GM18861 (cell line): Measurements from ENCODE around the gene INSIG1.

Experiments used
- ATAC-seq: cut with Tn5 transposase; IDR thresholded peaks from one replicate; pipeline ENCODE4 v1.9.1; 2021; ENCODE audit not compliant: unreplicated experiment

INSIG1 gene

DNA sequence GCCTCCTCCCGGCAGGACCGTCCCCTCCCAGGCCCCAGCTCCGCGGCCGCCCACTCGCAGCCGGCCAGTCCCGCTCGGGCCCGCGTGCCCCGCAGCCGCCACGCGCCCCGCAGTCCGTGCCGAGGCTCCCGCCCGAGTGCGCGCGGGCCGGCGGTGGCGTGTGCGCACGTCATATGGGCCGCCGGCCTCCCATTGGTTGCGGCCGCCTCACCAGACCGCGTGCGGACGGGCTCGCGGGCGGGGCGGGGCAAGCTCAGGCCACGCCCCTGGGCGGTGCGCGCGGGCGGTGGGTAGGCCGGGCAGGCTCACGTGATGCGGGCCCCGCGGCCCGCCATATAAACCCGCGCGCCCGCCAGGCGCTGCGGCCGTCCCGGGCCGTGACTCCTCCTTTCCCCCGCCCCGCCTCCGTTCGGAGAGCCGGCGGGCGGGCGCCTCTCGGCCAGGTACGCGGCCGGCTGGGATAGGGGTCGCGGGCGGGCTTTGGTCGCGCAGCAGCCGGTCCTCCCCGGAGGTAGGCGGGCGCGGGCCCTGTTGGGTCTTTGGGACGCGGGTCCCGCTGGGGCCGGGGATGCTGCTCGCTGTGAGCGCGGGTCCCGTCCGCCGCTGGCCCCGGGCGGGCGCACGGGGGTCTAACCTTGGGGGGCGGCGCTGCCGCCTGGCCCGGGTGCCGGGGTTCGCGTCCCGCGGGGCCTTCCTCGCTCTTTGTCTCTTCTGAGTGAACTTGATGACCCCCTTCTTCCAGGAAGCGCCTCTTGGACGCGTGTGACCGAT, at the start of gene INSIG1:
TSS of gene INSIG1 (plus strand) at position 362 of the 771 bp plus-strand sequence. CDS start at position 770, 408 bp downstream.
- peak; percentile 50 for ATAC-seq

DNA sequence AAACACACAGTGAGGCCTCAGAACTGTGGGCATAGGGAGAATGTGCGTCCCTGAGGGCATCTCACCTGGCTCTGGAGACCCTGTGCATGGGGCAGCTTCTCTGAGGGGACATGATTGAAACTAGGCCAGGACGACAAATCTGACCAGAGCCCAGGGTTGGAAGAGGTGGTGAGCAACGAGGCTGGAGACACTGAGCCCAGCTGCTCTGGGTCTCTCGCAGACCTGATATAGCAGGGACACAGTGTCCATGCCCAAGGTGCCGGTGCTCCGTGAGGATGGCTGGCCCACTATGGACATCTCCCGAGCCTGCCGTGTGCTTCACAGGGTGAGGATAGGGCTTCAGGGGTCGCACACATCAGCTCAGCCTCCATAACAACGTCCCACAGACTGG, 49.3 kb upstream of the INSIG1 start:
- no peak for ATAC-seq

DNA sequence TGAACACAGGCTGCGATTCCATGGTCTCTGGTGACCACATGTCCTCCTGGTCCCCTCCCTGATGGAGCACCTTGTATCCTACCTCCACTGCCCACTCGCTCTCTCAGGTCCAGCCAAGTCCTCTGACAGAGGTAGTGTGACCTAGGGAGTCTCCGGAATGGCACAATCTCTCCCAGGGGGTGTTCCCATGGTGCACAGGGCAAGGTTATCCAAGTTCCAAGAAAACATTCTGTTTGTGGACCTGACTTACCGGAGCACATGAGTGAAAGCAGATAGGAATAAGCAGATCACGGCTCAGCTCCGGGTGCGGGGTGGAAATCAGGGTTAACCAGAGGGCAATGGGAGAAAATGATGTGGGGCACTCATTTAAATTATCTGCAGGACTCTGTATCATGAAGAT, 45.8 kb upstream of the INSIG1 start:
- no peak for ATAC-seq

DNA sequence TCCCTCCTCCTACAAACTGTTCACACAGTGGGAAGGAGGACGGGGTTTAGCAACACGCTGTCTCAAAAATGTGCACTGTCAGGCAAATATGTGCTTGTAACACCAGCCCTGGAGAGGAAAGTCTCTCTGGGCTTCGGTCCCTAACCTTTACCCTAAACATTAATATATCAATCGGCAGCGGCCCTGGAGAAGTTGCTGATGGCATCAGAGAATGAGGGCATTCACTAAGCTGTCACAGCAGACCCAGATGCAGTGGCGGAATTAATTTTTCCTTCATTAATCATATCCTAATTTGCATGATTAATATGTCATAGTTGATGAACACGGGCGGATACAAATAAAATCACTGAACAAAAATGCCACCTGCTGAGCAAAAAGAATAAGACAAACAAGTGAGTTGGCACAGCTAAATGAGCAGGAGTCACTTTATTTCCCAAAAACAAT, 45.2 kb upstream of the INSIG1 start:
- no peak for ATAC-seq

DNA sequence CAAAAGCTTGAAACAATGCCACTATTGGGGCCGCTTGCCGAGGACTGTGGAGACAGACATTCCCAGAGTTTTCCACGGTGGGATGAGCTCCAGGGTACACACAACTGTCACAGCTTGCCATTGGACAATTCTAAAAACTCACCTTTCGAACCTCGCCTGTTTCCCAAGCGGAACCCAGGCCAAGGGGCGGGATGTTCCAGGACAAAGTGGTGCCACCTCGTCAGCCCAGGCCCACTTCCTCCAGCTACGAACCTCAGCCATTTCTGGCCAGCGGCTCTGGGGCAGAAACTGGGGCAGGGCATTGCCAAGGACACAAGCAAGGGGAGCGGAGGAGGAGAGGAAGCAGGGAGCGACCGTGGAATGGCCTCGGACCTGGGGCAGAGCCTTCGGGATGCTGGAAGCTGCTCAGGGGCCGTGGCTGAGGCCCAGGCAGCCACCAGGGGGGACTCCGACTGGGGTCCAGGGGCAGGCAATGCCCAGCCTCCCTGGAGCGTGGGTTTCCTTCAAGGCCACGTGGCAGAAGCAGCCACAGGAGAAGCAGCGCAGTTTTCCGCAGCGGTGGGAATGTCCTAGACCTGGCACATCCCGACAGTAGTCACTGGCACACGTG, 44.7 kb upstream of the INSIG1 start:
- ATAC-seq: no peak

DNA sequence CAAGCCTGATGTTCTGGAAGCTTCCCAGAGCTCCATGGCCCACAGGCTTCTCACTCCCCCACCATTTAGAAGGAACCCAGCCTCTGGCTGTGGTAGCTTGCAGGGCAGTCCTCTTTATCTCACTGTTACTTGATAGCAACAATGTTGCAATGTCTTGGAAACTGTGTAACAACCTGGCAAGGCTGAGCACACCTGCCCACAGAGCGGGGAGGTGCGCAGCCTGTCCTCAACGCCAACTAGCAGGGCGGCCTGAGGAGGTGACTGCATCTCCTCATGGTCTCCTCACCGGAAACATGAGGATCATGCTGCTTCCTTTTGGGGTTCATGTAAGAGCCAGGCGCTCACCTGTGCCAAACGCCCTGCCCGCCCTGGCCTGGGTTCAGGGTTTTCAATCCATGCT, 43.7 kb upstream of the INSIG1 start:
- no peak for ATAC-seq

DNA sequence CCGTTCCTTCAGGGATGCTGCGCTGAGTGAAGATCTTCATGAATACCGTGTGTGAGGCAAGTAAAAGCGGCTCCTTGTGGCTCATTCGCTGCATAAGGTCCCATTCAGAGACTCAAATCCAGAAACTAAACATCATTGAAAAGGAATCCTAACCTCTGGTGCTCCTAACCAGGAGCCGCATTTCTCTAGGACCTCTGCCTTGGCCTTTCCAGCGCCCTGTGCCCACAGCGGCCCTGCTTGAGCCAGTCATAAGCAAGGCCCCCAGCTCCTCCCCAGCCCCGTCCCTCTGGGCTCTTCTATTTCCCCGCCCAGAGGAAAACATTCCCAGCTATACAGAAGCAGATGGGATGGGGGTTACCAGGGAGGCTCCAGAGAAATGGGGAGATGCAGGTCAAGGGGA, 42.6 kb upstream of the INSIG1 start:
- ATAC-seq: no peak

DNA sequence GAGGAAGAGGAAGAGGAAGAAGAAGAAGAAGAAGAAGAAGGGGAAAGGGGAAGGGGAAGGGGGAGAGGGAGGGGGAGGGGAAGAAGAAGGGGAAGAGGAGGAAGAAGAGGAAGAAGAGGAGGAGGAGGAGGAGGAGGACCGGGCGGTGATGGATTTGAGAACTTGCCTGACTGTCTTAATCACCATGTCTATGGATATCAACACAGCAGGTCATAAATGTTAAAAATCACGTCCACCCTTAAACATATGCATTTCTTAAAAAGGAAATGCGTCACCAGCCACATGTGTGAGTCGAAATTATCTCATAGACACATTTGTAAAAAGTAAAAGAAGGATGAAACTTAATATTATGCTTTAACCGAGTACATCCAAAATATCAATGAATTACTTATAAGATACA, 42.1 kb upstream of the INSIG1 start:
- ATAC-seq: no peak

DNA sequence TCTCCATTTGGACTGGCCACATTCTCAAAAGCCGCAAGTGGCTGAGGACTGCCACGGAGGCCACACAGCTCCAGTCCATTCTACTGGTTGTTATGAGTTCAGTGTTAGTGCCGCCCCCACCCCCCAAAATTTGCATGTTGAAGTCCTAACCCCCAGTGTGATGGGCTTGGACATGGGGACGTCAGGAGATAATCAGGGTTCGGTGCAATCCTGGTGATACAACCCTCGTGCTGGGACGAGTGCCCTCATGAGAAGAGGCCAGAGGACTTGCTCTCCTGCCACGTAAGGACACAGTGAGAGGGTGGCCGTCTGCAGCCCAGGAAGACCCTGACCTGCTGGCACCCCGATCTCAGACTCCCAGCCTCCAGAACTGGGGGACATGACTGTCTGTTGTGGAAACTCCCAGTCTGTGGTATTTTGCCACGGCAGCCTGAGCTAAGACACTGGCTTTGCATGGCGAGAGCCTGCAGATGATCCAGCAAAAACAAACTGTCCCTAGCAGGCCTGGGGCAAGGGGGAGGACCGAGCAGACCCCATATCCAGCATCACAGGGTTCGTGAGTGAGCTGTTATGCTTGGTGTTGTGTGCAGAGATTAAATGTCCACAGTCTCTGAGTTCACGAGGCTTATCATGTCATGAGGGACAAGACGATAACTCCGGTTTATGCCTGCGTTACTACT, 41.5 kb upstream of the INSIG1 start:
- ATAC-seq: no peak

DNA sequence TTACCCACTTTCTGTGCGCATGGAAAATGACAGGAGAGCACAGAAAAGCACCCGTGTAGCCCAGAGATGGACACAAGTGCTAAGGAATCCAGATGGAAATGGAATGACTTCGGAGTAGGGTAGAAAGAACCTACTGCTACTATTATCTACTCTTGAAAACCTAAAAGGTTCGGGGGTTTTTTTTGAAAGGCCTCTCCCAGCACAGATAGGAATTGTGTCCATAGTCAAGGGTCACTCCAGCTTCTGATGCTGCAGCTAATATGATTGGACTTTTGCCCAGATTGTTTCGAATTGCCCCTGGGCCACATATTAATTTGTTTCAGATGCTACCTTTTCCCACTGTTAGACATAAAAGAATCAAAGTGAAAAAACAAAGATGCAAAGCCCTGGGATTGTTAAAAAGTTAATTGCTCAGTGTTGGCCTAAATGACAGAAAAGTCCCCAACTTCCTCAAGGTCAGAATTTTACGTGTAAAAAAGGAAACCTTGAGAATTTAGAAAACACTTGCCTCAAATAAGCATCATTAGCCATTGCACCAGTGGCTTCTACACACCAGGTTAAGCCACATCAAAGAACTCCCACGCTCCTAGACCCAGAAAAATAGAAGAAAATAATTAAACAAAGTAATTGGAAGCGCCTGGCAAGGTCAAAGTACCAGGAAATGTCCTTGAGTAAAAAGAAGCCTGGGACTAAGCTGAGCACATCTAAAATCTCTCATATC, 40.8 kb upstream of the INSIG1 start:
- ATAC-seq: no peak

DNA sequence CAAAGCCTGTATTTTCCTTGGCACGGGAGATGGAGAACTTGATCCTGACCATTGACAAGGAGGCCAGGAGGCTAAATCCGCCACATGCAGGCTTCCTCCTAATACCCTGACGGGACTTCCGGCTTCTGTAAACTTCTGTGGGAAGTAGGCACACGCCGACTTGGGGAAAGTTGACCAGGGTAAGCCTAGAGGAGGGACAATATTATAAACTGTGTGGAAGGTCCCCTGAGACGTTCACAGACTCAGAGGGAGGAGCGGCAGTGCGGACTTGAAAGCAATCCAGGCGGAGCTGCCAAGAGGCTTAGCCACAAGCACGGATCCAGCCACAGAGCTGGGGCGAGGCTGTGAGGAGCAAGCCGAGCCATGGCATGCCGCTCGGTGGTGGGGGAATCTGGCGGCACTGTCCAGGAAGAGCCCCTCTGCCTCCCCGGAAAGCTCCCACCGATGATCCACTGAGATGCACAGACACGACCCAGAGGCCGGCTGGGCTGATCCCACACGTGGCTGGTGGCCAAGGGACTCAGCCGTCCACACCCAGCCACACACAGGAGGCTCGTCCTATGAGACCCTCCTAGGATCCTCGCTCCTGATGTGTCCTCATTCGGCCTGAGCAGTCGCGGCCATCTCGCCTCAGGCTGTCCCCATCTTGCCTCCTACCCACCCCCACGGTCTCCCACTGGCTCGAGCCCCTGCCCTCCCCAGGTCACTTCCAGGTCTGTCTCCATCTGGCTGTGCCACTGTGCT, 40.0 kb upstream of the INSIG1 start:
- ATAC-seq: no peak

DNA sequence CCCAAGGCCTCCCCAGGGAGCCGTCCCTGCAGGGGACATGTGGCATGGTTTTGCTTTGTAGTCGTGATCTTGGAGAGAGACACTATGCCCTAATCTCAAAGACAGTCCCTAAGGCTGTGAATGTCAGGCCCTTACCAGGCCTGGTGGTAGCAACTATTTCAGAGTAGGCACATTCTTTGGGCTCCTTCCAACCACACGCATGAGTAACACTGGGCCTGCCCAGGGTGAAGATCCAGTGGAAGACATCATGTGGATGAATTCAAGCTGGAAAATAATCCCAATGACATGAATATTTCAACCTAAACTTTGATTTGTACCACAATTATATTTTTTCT, 39.5 kb upstream of the INSIG1 start:
- no peak for ATAC-seq

DNA sequence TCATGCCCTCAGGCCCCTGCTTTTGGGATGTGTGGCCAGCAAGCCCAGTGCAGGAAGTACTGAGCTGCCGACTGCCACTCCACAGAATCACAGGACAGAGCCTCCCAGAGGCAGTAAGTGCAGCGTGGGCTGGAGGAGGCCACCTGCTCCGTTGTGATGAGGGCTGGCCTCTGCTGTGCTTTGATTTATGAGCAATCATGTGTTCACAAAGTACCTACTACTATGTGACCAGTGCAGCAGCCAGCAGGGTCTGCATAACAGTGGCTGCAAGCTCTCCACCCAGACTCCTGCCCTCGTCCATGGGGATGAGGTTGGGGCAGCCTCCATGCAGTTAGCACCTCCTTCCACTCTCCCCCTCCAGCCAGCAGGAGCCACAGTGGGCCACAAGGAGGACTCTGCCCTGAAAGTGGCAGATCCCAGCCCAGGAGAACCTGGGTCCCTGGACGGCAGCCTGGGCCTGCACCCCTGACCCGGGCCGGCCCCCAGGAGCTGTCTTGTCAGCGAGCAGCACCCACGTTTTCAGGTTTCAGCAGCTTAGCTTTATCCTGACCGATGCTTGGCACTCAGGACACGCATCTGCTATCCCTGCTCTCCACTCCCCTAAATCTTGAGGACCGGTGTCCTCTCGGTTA, 37.7 kb upstream of the INSIG1 start:
- ATAC-seq: no peak

DNA sequence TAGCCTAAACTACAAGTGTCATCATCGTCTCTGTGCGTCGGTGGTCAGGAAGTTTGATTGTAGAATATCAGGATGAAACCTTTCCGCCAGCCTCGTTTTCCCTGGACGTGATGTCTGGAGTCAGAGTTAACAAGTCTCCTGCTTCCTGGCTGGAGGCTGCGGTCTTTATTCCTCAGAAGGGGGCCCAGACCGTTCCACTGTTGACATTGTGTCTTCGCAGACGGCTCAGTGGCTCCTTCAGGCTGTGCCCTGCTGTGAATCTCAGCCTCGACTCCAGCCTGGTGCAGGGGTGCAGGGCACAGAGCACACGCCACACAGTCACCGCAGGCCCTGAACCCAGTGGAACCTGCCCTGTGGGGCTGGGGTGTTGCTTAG, 37.2 kb upstream of the INSIG1 start:
- no peak for ATAC-seq

DNA sequence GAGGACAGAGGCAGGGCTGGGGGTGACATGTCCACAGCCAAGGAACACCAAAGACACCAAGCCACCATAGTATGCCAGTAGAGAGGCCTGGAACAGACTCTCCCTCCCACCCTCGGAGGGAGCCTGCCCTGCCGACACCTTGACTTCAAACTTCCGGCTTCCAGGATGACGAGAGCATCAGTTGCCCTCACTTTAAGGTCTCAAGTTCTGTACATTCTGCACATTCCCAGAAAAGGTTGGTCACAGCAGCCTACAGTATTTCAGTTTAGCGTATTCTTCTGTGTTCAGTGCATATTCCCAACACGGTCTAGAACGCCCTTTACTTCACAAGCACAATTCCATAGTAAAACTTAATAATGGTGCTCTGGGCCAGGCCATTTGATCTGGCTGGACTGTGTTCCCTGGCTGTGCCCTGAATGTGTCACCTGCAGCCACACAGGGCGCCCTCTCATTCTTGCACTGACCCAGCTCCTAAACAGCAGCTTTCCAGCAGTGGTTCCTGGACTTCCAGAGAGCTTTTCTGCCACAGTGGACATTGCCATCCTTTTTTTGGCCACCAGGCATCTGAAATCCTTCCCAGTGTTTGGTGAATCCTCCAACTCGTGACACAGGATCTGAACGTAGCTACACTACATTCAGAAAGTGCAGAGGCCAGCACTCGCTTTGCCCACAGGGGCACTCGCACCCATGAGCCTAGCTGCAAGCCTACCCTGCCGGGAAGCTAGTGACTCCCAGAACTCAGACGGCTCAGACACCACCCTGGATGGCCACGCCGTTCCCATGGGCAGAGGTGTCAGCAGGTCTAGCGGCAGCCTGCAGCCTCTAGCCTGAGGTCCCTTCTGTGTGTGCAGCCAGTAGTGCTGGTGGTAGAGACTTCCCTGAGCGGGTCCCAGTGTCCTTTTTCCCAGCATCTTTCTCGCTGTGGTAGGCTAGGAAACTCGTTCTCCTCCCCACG, 36.4 kb upstream of the INSIG1 start:
- no peak for ATAC-seq

DNA sequence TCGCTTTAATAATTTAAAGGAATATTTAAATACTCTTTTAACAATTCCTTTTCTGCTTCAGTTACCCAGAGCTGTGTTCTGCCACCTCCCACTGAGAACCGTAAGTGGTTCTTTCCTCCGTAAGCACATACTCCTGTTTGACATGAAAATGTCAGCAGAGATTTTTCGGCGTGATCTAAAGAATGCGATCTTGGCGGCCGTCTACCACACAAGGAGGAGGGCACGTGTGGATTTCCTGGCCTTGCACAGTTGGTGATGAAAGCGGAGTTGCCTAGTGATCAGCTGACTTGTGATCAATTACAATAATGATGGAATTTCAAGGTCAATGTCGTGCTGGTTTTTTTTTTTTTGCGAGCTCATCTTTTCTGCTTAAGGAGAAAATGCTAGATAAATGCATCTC, 35.6 kb upstream of the INSIG1 start:
- ATAC-seq: no peak

DNA sequence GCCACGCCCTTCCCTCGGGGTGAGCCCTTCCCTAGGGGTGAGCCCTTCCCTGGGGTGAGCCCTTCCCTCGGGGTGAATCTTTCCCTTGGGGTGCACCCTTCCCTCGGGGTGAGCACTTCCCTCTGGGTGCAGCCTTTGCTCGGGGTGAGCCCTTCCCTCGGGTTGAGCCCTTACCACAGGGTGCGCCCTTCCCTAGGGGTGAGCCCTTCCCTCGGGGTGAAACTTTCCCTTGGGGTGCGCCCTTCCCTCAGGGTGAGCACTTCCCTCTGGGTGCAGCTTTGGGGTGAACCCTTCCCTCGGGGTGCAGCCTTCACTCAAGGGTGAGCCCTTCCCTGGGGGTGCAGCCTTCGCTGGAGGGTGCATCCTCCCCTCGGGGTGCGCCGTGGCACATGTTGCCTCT, 34.6 kb upstream of the INSIG1 start:
- no peak for ATAC-seq

DNA sequence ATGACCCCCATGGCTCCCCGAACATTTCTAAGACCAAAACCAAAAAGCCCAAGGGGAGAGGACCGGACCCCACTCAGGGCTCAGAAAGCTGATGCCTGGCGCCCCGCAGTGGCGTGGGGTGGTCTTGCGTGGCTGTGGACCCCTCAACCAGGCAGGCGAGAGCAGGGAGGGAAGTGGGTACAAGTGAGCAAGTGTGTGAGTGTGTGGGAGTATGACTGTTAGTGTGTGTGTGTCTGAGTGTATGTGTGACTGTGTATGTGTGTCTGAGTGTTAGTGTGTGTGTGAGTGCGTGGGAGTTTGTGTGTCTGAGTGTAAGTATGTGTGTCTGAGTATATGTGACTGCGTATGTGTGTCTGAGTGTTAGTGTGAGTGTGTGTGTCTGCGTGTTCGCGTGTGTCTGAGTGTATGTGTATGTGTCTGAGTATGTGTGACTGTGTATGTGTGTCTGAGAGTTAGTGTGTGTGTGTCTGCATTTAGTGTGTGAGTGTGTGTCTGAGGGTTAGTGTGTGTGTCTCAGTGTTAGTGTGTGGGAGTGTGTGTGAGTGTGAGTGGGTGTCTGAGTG, 34.0 kb upstream of the INSIG1 start:
- ATAC-seq: no peak

DNA sequence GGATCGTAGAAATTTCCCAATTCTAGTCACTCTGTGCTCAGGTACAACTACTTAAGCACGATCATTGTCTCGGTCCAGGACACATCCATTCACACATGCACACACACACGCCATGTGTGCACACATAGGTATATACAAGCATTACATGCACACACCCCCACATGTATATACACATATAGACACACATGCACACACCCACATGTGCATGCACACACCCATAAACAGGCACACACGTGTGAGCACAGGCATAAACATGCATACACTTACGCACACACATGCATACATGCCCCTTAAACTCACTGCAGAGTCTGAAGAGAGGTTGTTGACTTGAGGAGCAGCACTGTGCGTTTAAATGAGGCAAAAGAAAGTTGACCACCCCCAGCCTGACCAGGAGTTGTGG, 32.5 kb upstream of the INSIG1 start:
- ATAC-seq: no peak
